Measurements from ENCODE around the gene ZPBP.

DNA sequence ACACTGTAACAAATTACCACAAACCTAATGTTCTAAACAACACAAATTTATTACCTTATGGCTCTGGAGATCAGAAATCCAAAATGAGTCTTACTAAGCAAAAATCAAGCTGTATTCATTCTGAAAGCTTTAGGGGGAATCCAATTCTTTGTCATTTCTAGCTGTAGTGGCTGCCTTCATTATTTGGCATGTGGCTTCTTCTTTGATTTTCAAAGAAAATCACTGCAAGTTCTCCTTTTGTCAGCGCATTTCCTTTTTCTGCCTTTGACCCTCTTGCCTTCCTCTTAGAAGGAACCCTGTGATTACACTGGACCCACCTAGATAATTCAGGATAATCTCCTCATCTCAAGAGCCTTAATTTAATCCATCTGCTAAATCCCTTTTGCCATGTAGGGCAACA lies 36.9 kb downstream of the ZPBP start:
- TF ChIP-seq POLR2A (IDR thresholded peaks at IDR 0.05; ENCODE audit: low read length): no peak
- TF ChIP-seq GATA1 (IDR thresholded peaks at IDR 0.05; ENCODE audit: low read depth, low read length): no peak

Data from erythroblast (primary cell).